H9 (cell line): ENCODE data around the gene DIS3L2. TPM values are rescaled to one million over a fixed set of nuclear protein-coding genes. Genes with fewer than 3 reads are reported as not detected.

Experiments used
- DNase-seq: peaks from one replicate; pipeline ENCODE4 v3.0.0-alpha.2; 2017
- H2AFZ ChIP-seq: one replicate; pipeline ENCODE4 v1.6.1; 2013; ENCODE audit warnings: mild to moderate bottlenecking, low read length, control low read depth, moderate library complexity
- H2AK5ac ChIP-seq: 2 replicates; pipeline ENCODE4 v1.6.1; 2013; ENCODE audit warnings: low read length, control low read depth, mixed read lengths; ENCODE audit not compliant: insufficient read length
- H2BK120ac ChIP-seq: one replicate; pipeline ENCODE4 v1.6.1; 2013; ENCODE audit warnings: low read depth, mild to moderate bottlenecking, low read length, control low read depth, inconsistent platforms; ENCODE audit not compliant: poor library complexity, severe bottlenecking
- H2BK12ac ChIP-seq: 2 replicates; pipeline ENCODE4 v1.6.1; 2013; ENCODE audit warnings: low read length, control low read depth, mixed read lengths, low read depth; ENCODE audit not compliant: insufficient read length
- H2BK15ac ChIP-seq: 2 replicates; pipeline ENCODE4 v1.6.1; 2013; ENCODE audit warnings: low read depth, low read length, control low read depth
- H2BK20ac ChIP-seq: one replicate; pipeline ENCODE4 v1.6.1; 2013; ENCODE audit warnings: low read depth, mild to moderate bottlenecking, low read length, control low read depth, inconsistent platforms; ENCODE audit not compliant: poor library complexity, severe bottlenecking
- H2BK5ac ChIP-seq: 2 replicates; pipeline ENCODE4 v1.6.1; 2013; ENCODE audit warnings: low read length, control low read depth, mixed read lengths; ENCODE audit not compliant: insufficient read length
- H3K14ac ChIP-seq: 2 replicates; pipeline ENCODE4 v1.6.1; 2013; ENCODE audit warnings: low read length, control low read depth; ENCODE audit not compliant: insufficient read depth
- H3K18ac ChIP-seq: 2 replicates; pipeline ENCODE4 v1.6.1; 2013; ENCODE audit warnings: low read depth, mild to moderate bottlenecking, mixed read lengths, low read length, control low read depth; ENCODE audit not compliant: insufficient read length
- H3K23ac ChIP-seq: 2 replicates; pipeline ENCODE4 v1.6.1; 2013; ENCODE audit warnings: low read length, control low read depth, mixed read lengths, low read depth; ENCODE audit not compliant: insufficient read length
- H3K23me2 ChIP-seq: 2 replicates; pipeline ENCODE4 v1.6.1; 2013; ENCODE audit warnings: low read depth, mild to moderate bottlenecking, mixed read lengths, low read length, control low read depth; ENCODE audit not compliant: insufficient read length, poor library complexity, severe bottlenecking
- H3K27ac ChIP-seq: 2 replicates; pipeline ENCODE4 v1.5.1; 2013; ENCODE audit warnings: low read length, control low read depth, mixed read lengths, low read depth; ENCODE audit not compliant: insufficient read length
- H3K27me3 ChIP-seq: 2 replicates; pipeline ENCODE4 v1.6.1; 2013; ENCODE audit warnings: low read length, control low read depth, inconsistent platforms; ENCODE audit not compliant: insufficient read depth
- H3K4ac ChIP-seq: 2 replicates; pipeline ENCODE4 v1.6.1; 2013; ENCODE audit warnings: low read depth, mild to moderate bottlenecking, control low read depth, inconsistent platforms, low read length, moderate library complexity
- H3K4me1 ChIP-seq: 2 replicates; pipeline ENCODE4 v1.6.1; 2013; ENCODE audit warnings: low read length, control low read depth, inconsistent platforms; ENCODE audit not compliant: insufficient read depth
- H3K4me2 ChIP-seq: 2 replicates; pipeline ENCODE4 v1.6.1; 2013; ENCODE audit warnings: low read length, control low read depth, mixed read lengths; ENCODE audit not compliant: insufficient read length, insufficient read depth
- H3K56ac ChIP-seq: 2 replicates; pipeline ENCODE4 v1.6.1; 2013; ENCODE audit warnings: low read depth, mild to moderate bottlenecking, mixed read lengths, low read length, control low read depth; ENCODE audit not compliant: insufficient read length
- H3K79me1 ChIP-seq: 2 replicates; pipeline ENCODE4 v1.6.1; 2013; ENCODE audit warnings: low read depth, mild to moderate bottlenecking, moderate library complexity, low read length, control low read depth, inconsistent platforms; ENCODE audit not compliant: insufficient read depth, poor library complexity, severe bottlenecking
- H3K79me2 ChIP-seq: 2 replicates; pipeline ENCODE4 v1.6.1; 2013; ENCODE audit warnings: low read length, control low read depth, inconsistent platforms; ENCODE audit not compliant: insufficient read depth
- H3K9ac ChIP-seq: 2 replicates; pipeline ENCODE4 v1.6.1; 2013; ENCODE audit warnings: low read length, control low read depth, mixed read lengths; ENCODE audit not compliant: insufficient read length; ENCODE audit errors: extremely low read depth
- H3K9me3 ChIP-seq: one replicate; pipeline ENCODE4 v1.6.1; 2013; ENCODE audit warnings: low read depth, low read length, inconsistent platforms; ENCODE audit not compliant: control insufficient read depth
- H3T11ph ChIP-seq: one replicate; pipeline ENCODE4 v1.6.1; 2013; ENCODE audit warnings: mild to moderate bottlenecking, low read length, control low read depth, inconsistent platforms
- H4K20me1 ChIP-seq: one replicate; pipeline ENCODE4 v1.6.1; 2013; ENCODE audit not compliant: control insufficient read depth, insufficient read length, insufficient read depth
- H4K5ac ChIP-seq: 2 replicates; pipeline ENCODE4 v1.6.1; 2013; ENCODE audit warnings: low read depth, mild to moderate bottlenecking, mixed read lengths, low read length, control low read depth; ENCODE audit not compliant: insufficient read length
- H4K8ac ChIP-seq: replicated peaks from 2 replicates; pipeline ENCODE4 v1.6.1; 2013; ENCODE audit warnings: low read length, control low read depth, mixed read lengths, low read depth; ENCODE audit not compliant: insufficient read length
- H4K91ac ChIP-seq: 2 replicates; pipeline ENCODE4 v1.6.1; 2013; ENCODE audit warnings: low read depth, mild to moderate bottlenecking, moderate library complexity, mixed read lengths, low read length, control low read depth; ENCODE audit not compliant: insufficient read length
- H3K27ac Mint-ChIP-seq, 3 experiments: 2 replicates in 2 of 3; 3 replicates in 1 of 3; pipeline ENCODE4 v1.8.0; 2020 to 2021; ENCODE audit warnings: mixed read lengths in 3 of 3, mild to moderate bottlenecking in 1 of 3, moderate library complexity in 1 of 3
- H3K27me3 Mint-ChIP-seq: 2 replicates; pipeline ENCODE4 v1.8.0; 2021; ENCODE audit warnings: low read depth, mild to moderate bottlenecking, moderate library complexity, mixed read lengths
- H3K36me3 Mint-ChIP-seq, 3 experiments: 2 replicates in 2 of 3; 3 replicates in 1 of 3; pipeline ENCODE4 v1.8.0; 2020 to 2021; ENCODE audit warnings: low read depth in 3 of 3, mixed read lengths in 3 of 3; ENCODE audit not compliant: insufficient read depth in 1 of 3
- H3K4me1 Mint-ChIP-seq, 2 experiments: 2 replicates each; pipeline ENCODE4 v1.8.0; 2020; ENCODE audit warnings: mixed read lengths in 2 of 2
- H3K4me3 Mint-ChIP-seq, 2 experiments: 2 replicates in 1 of 2; 3 replicates in 1 of 2; pipeline ENCODE4 v1.8.0; 2020 to 2021; ENCODE audit warnings: mild to moderate bottlenecking in 2 of 2, mixed read lengths in 2 of 2, moderate library complexity in 1 of 2
- H3K9me3 Mint-ChIP-seq, 2 experiments: 2 replicates in 1 of 2; 3 replicates in 1 of 2; pipeline ENCODE4 v1.8.0; 2020; ENCODE audit warnings: mild to moderate bottlenecking in 2 of 2, mixed read lengths in 2 of 2, moderate library complexity in 1 of 2
- CTCF ChIP-seq: fragments of 200-600 bp; sonication (generic); conservative IDR thresholded peaks from 3 replicates; pipeline ENCODE4 v1.8.0; 2021; ENCODE audit warnings: antibody characterized with exemption, mild to moderate bottlenecking
- WGBS: extraction: QIAGEN DNeasy Blood & Tissue Kit; methylation state at CpG from one replicate; pipeline ENCODE4 v1.1.7; 2013; ENCODE audit warnings: missing lambda C conversion rate, low lambda C conversion rate, mixed read lengths; ENCODE audit not compliant: insufficient read length; ENCODE audit errors: extremely low coverage; 5-methylcytosine and 5-hydroxymethylcytosine counted together
- total RNA-seq: library from RNA; stranded (reverse); gene quantifications from 2 replicates; pipeline ENCODE4 v1.2.1, GENCODE V29; 2021

Gene DIS3L2
- total RNA-seq, 1 experiment from 2014 or later = 28.1 TPM

GRCh38 chr2:232029346-232029745 lies 67.8 kb downstream of the DIS3L2 start:
- peaks cover 3 to 6% of the 10 kb centered on the region in 2 experiments; a peak in 3 of 4 replicates for H3K4me1 Mint-ChIP-seq
- no peaks in the 10 kb centered on the region for H3K4me1 ChIP-seq

More at GRCh38 chr2:232029346-232029745, 67.8 kb downstream of the DIS3L2 start:
- TF ChIP-seq CTCF = no peak
- no peaks in the 10 kb centered on the region for H3K9me3 ChIP-seq
- H2BK12ac ChIP-seq = no peak overlapping the region
- H3K4me2 ChIP-seq = no peak overlapping the region
- H3K27ac ChIP-seq = no peak overlapping the region
- Mint-ChIP-seq H3K36me3 (peaks cover 7 to 17% (median 9%) of the 10 kb centered on the region in 3 experiments), H3K9me3 (0 out of 5 replicates have a peak, but pooled peaks cover 0 to 3% of the 10 kb centered on the region in 2 experiments), H3K27ac (0 out of 7 replicates have a peak overlapping the region, but pooled peaks of 1 of the 3 experiments have one; percentile 5), H3K4me3 (no peak overlapping the region), H3K27me3 (peaks cover 2% of the 10 kb centered on the region; the same call in 1 of the 2 replicates)
- no peak overlapping the region for H2BK20ac ChIP-seq
- no peak overlapping the region for H2AFZ ChIP-seq
- H3K79me2 ChIP-seq = no peaks in the 10 kb centered on the region
- no peak overlapping the region for H3K56ac ChIP-seq
- no peak for DNase-seq
- H2BK5ac ChIP-seq = no peak overlapping the region
- H3K79me1 ChIP-seq = no peaks in the 10 kb centered on the region
- no peak overlapping the region for H2AK5ac ChIP-seq
- H2BK120ac ChIP-seq = no peak overlapping the region
- no peak overlapping the region for H3K18ac ChIP-seq
- no peak overlapping the region for H4K91ac ChIP-seq
- H3T11ph ChIP-seq = no peak overlapping the region
- H3K27me3 ChIP-seq = no peaks in the 10 kb centered on the region
- no peak overlapping the region for H3K14ac ChIP-seq
- H4K5ac ChIP-seq = no peak overlapping the region
- no peak overlapping the region for H3K23ac ChIP-seq
- H4K8ac ChIP-seq = no peak overlapping the region
- no CpG with 5 or more reads among the region's 4 CpGs for WGBS
- no peak overlapping the region for H2BK15ac ChIP-seq
- H3K9ac ChIP-seq = no peak overlapping the region
- no peaks in the 10 kb centered on the region for H4K20me1 ChIP-seq
- no peak overlapping the region for H3K4ac ChIP-seq
- H3K23me2 ChIP-seq = no peaks in the 10 kb centered on the region
